ENCODE results near the gene PITRM1. TPM values are rescaled to one million over a fixed set of nuclear protein-coding genes. Genes with fewer than 3 reads are reported as not detected.

The PITRM1 gene
- total RNA-seq, 2 donors from 2014 or later = 47.7 to 103 TPM

DNA sequence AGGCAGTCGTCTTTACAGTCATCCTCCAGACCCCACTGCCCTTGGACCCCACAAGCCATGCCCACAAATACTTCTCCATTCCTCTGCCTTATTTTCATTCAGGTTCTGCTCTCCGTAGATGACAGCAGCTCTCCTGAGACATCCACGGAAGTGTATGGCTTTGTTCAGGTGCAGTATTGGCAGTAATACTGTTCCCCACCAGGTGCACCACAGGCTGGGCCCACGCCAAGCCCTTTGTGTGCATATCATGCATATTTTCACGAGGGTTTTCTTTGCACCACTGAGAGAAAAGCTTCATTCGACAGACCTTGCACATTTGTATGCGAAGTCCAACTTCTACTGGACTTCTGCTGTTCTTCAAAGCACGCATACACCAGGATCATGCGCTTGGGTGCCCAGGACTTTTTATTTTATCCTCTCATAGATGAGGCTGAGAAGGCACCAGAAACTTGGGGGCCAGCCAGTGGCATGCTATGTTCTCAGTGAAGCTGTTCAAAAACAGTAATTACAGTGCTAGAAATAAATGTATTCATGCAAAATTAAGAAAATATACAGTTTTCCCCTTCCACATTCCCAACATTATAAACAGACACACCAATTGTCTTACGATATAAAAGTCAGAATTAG, 37.8 kb upstream of the PITRM1 start:
- no peaks in the 10 kb centered on the region for H3K9me3 ChIP-seq
- no peak overlapping the region for H3K27ac ChIP-seq
- no peaks in the 10 kb centered on the region for H3K36me3 ChIP-seq
- DNase-seq (ENCODE audit: low spot score) = no peak
- TF ChIP-seq, protein P1, sequence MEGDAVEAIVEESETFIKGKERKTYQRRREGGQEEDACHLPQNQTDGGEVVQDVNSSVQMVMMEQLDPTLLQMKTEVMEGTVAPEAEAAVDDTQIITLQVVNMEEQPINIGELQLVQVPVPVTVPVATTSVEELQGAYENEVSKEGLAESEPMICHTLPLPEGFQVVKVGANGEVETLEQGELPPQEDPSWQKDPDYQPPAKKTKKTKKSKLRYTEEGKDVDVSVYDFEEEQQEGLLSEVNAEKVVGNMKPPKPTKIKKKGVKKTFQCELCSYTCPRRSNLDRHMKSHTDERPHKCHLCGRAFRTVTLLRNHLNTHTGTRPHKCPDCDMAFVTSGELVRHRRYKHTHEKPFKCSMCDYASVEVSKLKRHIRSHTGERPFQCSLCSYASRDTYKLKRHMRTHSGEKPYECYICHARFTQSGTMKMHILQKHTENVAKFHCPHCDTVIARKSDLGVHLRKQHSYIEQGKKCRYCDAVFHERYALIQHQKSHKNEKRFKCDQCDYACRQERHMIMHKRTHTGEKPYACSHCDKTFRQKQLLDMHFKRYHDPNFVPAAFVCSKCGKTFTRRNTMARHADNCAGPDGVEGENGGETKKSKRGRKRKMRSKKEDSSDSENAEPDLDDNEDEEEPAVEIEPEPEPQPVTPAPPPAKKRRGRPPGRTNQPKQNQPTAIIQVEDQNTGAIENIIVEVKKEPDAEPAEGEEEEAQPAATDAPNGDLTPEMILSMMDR (IDR thresholded peaks at IDR 0.05) = no peak
- no peak for TF ChIP-seq POLR2AphosphoS5 (IDR thresholded peaks at IDR 0.05)
- TF ChIP-seq POLR2A (IDR thresholded peaks at IDR 0.05) = no peak
- intact Hi-C loops (cut with DNase I) = no loop called here
- no peak overlapping the region for H3K4me3 ChIP-seq
- no peaks in the 10 kb centered on the region for H3K27me3 ChIP-seq (replicated peaks; ENCODE audit: insufficient read depth)
- WGBS = 48% methylated on average over 10 of the region's 10 CpGs
- no peaks in the 10 kb centered on the region for H3K4me1 ChIP-seq (replicated peaks)

DNA sequence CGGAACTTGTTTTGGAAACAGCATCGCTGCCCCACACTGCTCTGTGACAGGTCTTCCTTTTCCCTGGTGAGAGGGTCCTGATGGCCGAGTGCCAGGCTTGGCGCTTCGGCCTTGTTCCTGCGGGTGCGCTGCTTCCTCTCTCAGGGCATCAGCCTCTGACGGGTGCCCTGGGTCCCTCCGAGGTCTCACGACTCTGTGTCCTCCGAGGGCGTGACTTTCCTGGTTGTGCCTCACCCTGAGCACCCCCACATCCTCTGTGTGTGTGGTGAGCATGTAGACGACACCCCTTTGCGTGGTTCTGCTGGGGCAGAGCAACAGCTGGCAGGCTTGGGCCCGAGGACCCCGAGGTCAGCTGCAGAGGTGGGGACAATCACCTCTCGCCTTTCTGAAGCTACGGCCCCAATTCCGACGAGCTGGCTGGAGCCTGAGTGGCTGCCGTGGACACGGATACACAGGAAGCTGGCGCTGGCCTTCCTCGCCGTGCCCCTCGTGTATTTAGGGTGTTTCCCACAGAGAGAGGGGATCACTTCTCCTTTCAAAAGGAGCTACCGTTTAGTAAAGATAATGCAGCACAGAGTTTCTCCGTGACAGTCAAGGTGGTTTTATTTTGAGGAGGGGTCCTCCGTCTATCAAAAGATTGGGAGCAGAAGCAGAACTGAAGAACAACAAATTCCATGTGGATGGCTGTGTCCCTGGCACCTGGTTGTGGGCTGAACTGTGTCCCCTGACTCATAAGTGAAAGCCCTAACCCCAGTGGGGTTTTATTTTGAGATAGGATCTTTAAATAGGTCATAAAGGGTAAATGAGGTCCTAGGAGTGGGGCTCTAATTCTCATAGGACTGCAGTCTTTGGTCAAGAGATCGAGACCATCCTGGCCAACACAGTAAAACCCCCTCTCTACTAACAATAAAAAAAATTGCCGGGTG, 36.2 kb upstream of the PITRM1 start:
- H3K4me3 ChIP-seq = no peak overlapping the region
- TF ChIP-seq POLR2A (IDR thresholded peaks at IDR 0.05) = no peak
- TF ChIP-seq, protein P1 (IDR thresholded peaks at IDR 0.05) = no peak
- TF ChIP-seq POLR2AphosphoS5 (IDR thresholded peaks at IDR 0.05) = no peak
- intact Hi-C loops (cut with DNase I) = no loop called here
- no peak overlapping the region for H3K27ac ChIP-seq
- no peaks in the 10 kb centered on the region for H3K27me3 ChIP-seq (replicated peaks; ENCODE audit: insufficient read depth)
- no peak for DNase-seq (ENCODE audit: low spot score)
- 89% methylated on average over 31 of the region's 31 CpGs for WGBS
- no peaks in the 10 kb centered on the region for H3K36me3 ChIP-seq
- H3K4me1 ChIP-seq (replicated peaks) = no peaks in the 10 kb centered on the region
- H3K9me3 ChIP-seq = no peaks in the 10 kb centered on the region

DNA sequence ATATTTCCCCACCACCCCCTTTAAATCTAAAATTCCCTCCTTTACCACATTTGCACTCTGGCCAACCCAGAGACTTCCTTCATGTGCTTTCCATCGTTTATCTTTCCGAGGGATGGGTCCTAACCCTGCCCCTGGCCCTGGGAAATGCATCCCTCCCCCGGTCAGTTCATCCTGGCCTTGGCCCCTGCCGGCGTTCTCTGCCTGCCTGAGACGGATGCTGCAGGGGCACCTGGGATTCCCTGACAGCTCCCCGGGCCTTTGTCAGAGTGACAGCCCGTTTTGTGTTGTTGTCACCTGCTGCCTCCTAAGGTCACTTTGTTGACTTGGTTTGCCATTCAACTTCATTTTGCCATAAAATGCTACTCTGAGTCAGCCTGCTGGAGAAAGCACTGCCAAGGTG, 34.8 kb upstream of the PITRM1 start:
- H3K36me3 ChIP-seq = no peaks in the 10 kb centered on the region
- no peak for DNase-seq (ENCODE audit: low spot score)
- no peaks in the 10 kb centered on the region for H3K9me3 ChIP-seq
- no peak overlapping the region for H3K4me3 ChIP-seq
- no peaks in the 10 kb centered on the region for H3K4me1 ChIP-seq (replicated peaks)
- intact Hi-C loops (cut with DNase I) = no loop called here
- H3K27ac ChIP-seq = no peak overlapping the region
- TF ChIP-seq POLR2AphosphoS5 (IDR thresholded peaks at IDR 0.05) (no peak), POLR2A (IDR thresholded peaks at IDR 0.05) (no peak)
- TF ChIP-seq, protein P1 (IDR thresholded peaks at IDR 0.05) = no peak
- no peaks in the 10 kb centered on the region for H3K27me3 ChIP-seq (replicated peaks; ENCODE audit: insufficient read depth)
- 87% methylated on average over 8 of the region's 8 CpGs for WGBS

DNA sequence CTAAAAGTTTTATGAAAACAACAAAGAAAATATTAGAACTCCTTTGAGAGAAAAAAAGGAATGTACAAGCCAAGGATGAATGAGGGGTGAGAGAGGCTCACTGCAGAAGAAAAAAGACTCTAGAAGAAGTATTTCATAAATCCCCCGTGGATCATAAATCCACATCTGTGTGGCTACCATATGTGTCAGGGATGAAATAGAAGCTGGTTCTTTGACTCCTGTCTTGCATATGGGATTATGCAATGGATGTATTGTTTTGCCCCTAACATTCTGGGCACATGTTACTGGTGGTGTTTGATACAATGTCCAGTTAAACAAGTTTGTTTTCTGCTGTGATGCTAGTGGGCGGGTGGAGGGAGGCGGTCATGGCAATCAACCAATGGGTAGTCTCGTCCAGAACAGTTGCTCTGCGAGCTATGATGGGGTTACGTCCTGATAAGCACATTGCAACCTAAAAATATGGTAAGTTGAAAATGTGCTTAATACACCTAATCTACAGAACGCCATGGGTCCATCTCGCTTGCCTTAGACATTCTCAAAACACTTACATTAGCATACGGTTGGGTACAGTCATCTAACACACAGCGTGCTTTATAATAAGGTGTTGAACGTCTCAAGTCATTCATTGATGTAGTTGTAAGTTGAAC, 34.1 kb upstream of the PITRM1 start:
- intact Hi-C loops (cut with DNase I) = no loop called here
- Histone ChIP-seq H3K9me3 (no peaks in the 10 kb centered on the region), H3K27ac (no peak overlapping the region), H3K27me3 (replicated peaks; ENCODE audit: insufficient read depth) (no peaks in the 10 kb centered on the region), H3K4me1 (replicated peaks) (no peaks in the 10 kb centered on the region), H3K4me3 (no peak overlapping the region), H3K36me3 (no peaks in the 10 kb centered on the region)
- WGBS = 85% methylated on average over 11 of the region's 11 CpGs
- TF ChIP-seq POLR2AphosphoS5 (IDR thresholded peaks at IDR 0.05) = no peak
- TF ChIP-seq POLR2A (IDR thresholded peaks at IDR 0.05) = no peak
- TF ChIP-seq, protein P1 (IDR thresholded peaks at IDR 0.05) = no peak
- DNase-seq (ENCODE audit: low spot score) = no peak
